Cardiac fibroblast (primary cell): ENCODE measurements around the gene TMEM185B.

Experiments used
- DNase-seq, 2 donors: peaks; one replicate each; pipeline versions ENCODE4 v3.0.0 to v3.0.0-alpha.2; 2010; ENCODE audit warnings: low read depth in 2 of 2
- H3K4me3 ChIP-seq, 2 donors: replicated peaks in 1 of 2; 1 replicate in 1 of 2; 2 replicates in 1 of 2; pipeline ENCODE4 v1.5.1; 2011; ENCODE audit warnings: low read depth in 2 of 2, low read length in 2 of 2, mild to moderate bottlenecking in 2 of 2, moderate library complexity in 1 of 2
- CTCF ChIP-seq: IDR thresholded peaks from one replicate; pipeline ENCODE4 v1.5.1; 2011; ENCODE audit warnings: low read depth, mild to moderate bottlenecking, low read length, inconsistent platforms

Gene TMEM185B

DNA sequence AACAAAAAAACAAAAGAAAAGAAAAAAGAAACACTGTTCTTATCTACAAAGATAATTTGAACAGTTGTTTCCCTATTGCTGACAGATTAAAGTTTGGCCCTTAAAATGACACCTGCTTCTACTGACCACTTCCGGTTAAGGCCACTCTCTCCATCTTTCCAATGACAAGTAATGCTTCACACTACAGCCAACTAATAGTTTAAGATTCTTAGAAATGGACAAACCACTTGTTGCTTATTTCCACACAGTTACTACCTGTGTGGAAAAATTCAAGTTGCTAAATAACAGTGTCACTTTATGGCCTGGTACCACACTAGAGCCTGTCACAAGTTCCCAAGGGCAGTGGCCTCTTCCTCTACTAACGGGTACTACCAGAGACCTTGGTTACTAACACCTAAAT is 2.4 kb downstream of the TMEM185B start:
- TF ChIP-seq CTCF: no peak
- H3K4me3 ChIP-seq: no peak overlapping the region
- DNase-seq: no peak

DNA sequence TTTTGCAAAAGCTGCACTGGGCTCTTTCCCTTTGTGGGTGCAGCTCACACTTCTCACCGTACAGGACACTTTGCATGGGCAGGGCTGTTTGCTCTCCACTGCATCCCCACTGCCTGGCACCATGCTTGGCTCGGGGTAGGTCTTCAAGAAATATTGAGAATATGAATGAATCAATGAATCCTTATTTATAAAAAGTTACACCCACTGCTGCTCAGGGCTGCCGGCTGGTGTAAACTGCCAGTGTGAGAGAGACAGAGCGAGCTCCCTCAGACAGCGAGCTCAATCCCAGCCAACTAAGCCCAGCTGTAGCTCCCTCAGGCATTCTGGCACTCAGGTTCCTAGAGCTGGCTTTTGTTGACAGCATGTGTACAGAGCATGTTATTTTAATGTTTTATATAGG is 3.4 kb downstream of the TMEM185B start:
- H3K4me3 ChIP-seq: no peak overlapping the region
- no peak for DNase-seq
- TF ChIP-seq CTCF: no peak

GRCh38 chr2:120219291-120219690 is 3.9 kb downstream of the TMEM185B start:
- no peak for TF ChIP-seq CTCF
- no peak for DNase-seq
- no peak overlapping the region for H3K4me3 ChIP-seq

DNA sequence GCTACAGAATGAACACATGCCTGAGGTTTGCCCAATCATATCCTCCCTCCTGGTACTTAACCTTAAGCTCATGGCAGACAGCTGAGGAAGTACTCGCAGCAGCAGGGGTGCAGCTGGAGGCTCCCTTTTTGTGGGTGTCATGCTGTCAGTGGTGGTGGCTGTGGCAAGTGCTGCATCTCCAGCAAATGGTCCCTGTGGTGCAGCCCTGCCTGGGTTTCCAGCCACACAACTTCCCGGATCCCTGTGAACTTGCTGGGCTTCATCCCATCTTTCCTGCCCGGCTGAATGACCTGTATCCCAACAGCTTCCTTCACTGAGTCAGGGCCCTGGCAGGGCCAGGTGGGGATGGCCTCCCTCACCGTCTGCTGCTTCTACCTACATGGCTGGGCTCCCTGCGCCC is 5.0 kb downstream of the TMEM185B start:
- no peak for TF ChIP-seq CTCF
- DNase-seq: no peak
- H3K4me3 ChIP-seq: no peak overlapping the region

DNA sequence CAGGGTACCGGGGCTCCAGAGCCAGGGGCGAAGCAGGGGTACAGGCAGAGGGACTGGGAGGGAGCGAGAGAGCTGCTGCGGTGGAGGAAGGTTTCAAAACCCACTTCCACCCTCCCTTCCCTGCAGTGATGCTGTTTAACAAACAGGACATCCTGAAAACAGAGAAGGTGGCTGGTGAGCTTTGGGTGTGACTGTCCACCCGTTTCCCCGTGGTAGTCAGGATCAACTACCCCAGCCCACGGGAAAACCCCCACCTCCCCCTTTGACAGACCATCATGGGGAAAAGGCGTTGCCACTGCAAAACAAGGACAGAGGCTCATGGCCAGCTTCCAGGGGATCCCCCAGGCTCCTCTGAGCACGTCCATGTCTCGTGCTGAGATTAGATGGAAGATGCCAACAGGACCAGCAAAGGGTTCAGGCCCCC is 12.9 kb downstream of the TMEM185B start:
- TF ChIP-seq CTCF: no peak
- H3K4me3 ChIP-seq: no peak overlapping the region
- no peak for DNase-seq

DNA sequence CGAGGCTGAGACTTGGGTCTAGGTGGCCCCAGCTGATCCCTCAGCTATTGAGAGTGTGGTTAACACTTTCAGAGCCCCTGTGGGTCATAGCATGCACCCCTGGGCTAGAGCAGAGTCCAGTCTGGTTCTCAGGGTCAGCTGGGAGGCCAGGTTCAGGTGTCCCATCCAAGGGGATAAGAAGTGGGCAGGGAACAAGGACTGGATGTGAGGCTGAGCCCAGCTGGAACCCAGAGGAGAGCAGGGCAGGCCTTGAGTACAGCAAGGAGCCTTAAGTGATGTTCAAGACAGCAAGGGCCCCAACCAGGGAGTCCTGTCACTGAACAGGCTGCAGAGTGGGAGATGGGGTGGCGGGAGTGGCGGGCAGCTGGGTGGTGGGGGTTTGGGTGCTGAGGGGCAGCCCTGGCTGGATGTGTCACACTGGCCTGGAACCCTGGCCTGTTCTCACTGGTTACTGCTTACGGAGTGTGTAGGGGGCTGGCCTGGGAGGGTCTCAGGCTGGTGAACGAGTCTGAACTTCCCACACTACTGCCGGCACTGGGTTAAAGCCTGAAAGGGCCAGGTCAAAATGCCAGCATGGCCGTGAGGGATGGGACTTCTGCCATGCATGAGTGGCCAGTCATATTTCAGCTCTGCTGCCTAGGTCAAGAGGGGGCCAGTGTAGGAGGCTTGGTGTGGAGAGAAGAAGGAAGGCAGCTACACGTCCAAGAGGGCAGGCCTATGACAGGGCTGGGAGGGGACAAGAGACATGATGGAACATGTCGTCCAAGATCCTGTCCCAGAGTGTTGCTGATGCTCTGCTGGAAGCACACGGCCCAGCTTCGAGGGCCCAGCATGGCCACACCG is 13.6 kb downstream of the TMEM185B start:
- TF ChIP-seq CTCF: no peak
- no peak overlapping the region for H3K4me3 ChIP-seq
- DNase-seq: no peak
